DOHH2 (cell line): ENCODE data around the gene ESPL1.
"Not testable (repeated sequence)": the region's sequence is repeated elsewhere in the genome, so short reads cannot be mapped to it uniquely, and the experiment has no call there.

Experiments used
- H3F3A ChIP-seq: fragments of 200-600 bp; sonication (generic), shearing (Covaris generic); 2 replicates; pipeline ENCODE4 v1.6.0; 2016; ENCODE audit warnings: antibody characterized with exemption, mild to moderate bottlenecking; ENCODE audit not compliant: control insufficient read depth, insufficient read depth
- H3K27ac ChIP-seq: fragments of 200-600 bp; sonication (generic); 2 replicates; pipeline ENCODE4 v1.5.1; 2014; ENCODE audit warnings: low read depth, mild to moderate bottlenecking, low read length, moderate library complexity
- H3K27me3 ChIP-seq: fragments of 200-600 bp; sonication (generic); 2 replicates; pipeline ENCODE4 v1.6.1; 2014; ENCODE audit warnings: mild to moderate bottlenecking, low read length, mixed read lengths; ENCODE audit not compliant: control insufficient read depth
- H3K36me3 ChIP-seq: fragments of 200-600 bp; sonication (generic); 2 replicates; pipeline ENCODE4 v1.6.1; 2014; ENCODE audit warnings: mild to moderate bottlenecking, low read length, moderate library complexity, mixed read lengths; ENCODE audit not compliant: control insufficient read depth
- H3K4me1 ChIP-seq: fragments of 200-600 bp; sonication (generic); 2 replicates; pipeline ENCODE4 v1.6.1; 2014; ENCODE audit warnings: mild to moderate bottlenecking, low read length, mixed read lengths; ENCODE audit not compliant: control insufficient read depth
- H3K4me2 ChIP-seq: fragments of 200-600 bp; sonication (generic); 2 replicates; pipeline ENCODE4 v1.6.0; 2014; ENCODE audit warnings: mild to moderate bottlenecking, low read length, moderate library complexity
- H3K4me3 ChIP-seq: fragments of 200-600 bp; sonication (generic); 2 replicates; pipeline ENCODE4 v1.5.1; 2014; ENCODE audit warnings: mild to moderate bottlenecking, low read length, mixed read lengths
- H3K79me2 ChIP-seq: fragments of 200-600 bp; sonication (generic); 2 replicates; pipeline ENCODE4 v1.6.1; 2014; ENCODE audit warnings: mild to moderate bottlenecking, low read length, mixed read lengths; ENCODE audit not compliant: control insufficient read depth
- H3K9me2 ChIP-seq: fragments of 200-600 bp; sonication (generic); replicated peaks from 2 replicates; pipeline ENCODE4 v1.6.1; 2014; ENCODE audit warnings: mild to moderate bottlenecking, low read length, mixed read lengths; ENCODE audit not compliant: control insufficient read depth
- H3K9me3 ChIP-seq: fragments of 200-600 bp; sonication (generic); 2 replicates; pipeline ENCODE4 v1.6.1; 2014; ENCODE audit warnings: antibody characterized with exemption, low read length, mixed read lengths; ENCODE audit not compliant: control insufficient read depth, insufficient read depth
- H4K20me1 ChIP-seq: fragments of 200-600 bp; sonication (generic); 2 replicates; pipeline ENCODE4 v1.6.0; 2014; ENCODE audit warnings: low read depth, mild to moderate bottlenecking, antibody characterized with exemption, low read length, moderate library complexity; ENCODE audit not compliant: control insufficient read depth, insufficient read depth
- EZH2phosphoT487 ChIP-seq: fragments of 200-600 bp; sonication (generic); IDR thresholded peaks from 2 replicates; pipeline ENCODE4 v1.6.1; 2017; ENCODE audit warnings: borderline replicate concordance, mild to moderate bottlenecking, antibody characterized with exemption, low read length, moderate library complexity, mixed read lengths
- TF ChIP-seq, protein P1 (sequence below): fragments of 200-600 bp; sonication (generic); IDR thresholded peaks from one replicate; pipeline ENCODE4 v1.5.1; 2014; ENCODE audit warnings: antibody characterized with exemption, mild to moderate bottlenecking, low read depth, low read length; ENCODE audit not compliant: poor library complexity, severe bottlenecking

ESPL1 gene

DNA sequence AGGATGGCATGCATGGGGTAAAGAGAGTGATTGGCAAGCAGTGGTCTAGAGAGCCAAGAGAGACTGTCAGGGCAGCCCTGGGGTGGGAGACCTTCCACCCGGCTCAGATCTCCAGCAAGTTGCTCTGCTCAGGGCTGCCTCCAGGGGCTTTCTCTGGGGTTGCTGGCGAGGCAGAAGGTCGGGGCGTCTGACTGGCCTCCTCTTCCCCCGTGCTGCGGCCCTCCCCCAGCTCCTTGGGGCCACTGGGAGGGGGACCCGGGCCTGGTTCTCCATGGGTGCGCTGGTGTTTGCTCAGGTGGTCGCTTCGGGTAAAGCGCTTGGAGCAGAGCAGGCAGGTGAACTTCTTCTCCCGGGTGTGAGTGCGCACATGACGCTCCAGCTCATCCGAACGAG, 59.9 kb downstream of the ESPL1 start:
- H3K27ac ChIP-seq = no peak overlapping the region
- H3K9me3 ChIP-seq = no peaks in the 10 kb centered on the region
- H4K20me1 ChIP-seq = no peaks in the 10 kb centered on the region
- peaks cover 7% of the 10 kb centered on the region; the same call in 1 of the 2 replicates for H3K27me3 ChIP-seq
- H3F3A ChIP-seq = peaks cover 14% of the 10 kb centered on the region
- TF ChIP-seq EZH2phosphoT487 = no peak
- TF ChIP-seq, protein P1, sequence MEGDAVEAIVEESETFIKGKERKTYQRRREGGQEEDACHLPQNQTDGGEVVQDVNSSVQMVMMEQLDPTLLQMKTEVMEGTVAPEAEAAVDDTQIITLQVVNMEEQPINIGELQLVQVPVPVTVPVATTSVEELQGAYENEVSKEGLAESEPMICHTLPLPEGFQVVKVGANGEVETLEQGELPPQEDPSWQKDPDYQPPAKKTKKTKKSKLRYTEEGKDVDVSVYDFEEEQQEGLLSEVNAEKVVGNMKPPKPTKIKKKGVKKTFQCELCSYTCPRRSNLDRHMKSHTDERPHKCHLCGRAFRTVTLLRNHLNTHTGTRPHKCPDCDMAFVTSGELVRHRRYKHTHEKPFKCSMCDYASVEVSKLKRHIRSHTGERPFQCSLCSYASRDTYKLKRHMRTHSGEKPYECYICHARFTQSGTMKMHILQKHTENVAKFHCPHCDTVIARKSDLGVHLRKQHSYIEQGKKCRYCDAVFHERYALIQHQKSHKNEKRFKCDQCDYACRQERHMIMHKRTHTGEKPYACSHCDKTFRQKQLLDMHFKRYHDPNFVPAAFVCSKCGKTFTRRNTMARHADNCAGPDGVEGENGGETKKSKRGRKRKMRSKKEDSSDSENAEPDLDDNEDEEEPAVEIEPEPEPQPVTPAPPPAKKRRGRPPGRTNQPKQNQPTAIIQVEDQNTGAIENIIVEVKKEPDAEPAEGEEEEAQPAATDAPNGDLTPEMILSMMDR = no peak
- no peaks in the 10 kb centered on the region for H3K36me3 ChIP-seq
- H3K79me2 ChIP-seq = no peaks in the 10 kb centered on the region
- no peak overlapping the region for H3K4me2 ChIP-seq
- H3K9me2 ChIP-seq = no peaks in the 10 kb centered on the region
- H3K4me3 ChIP-seq = no peak overlapping the region
- H3K4me1 ChIP-seq = peaks cover 25% of the 10 kb centered on the region

DNA sequence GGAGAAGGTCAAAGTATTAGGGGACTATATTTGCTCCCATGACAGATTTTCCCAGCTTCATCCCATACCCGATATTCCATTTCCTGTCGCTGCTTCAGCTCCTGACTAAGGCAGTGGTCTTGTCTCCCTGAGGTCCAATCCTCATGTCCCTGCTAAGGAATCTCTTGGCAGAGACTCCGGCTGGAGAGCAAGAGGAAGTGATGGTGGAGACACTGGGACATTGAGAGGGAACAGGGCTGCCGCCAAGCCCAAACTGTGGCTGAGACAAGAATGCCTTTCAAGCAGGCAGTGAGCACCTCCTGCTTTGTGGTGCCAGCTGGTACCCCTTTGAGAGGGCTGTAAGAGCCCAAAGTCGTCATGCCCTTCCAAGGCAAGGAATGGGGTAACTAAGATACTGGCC, 62.6 kb downstream of the ESPL1 start:
- H4K20me1 ChIP-seq = no peaks in the 10 kb centered on the region
- TF ChIP-seq, protein P1 = no peak
- TF ChIP-seq EZH2phosphoT487 = no peak
- no peaks in the 10 kb centered on the region for H3K9me2 ChIP-seq
- H3K27ac ChIP-seq = no peak overlapping the region
- H3K79me2 ChIP-seq = no peaks in the 10 kb centered on the region
- H3F3A ChIP-seq = peaks cover 4% of the 10 kb centered on the region; the same call in 1 of the 2 replicates
- H3K4me1 ChIP-seq = peaks cover 12% of the 10 kb centered on the region
- no peak overlapping the region for H3K4me3 ChIP-seq
- H3K9me3 ChIP-seq = no peaks in the 10 kb centered on the region
- peaks cover 7% of the 10 kb centered on the region; the same call in 1 of the 2 replicates for H3K27me3 ChIP-seq
- H3K4me2 ChIP-seq = no peak overlapping the region
- no peaks in the 10 kb centered on the region for H3K36me3 ChIP-seq

- not testable (repeated sequence) for H3K79me2 ChIP-seq, H3K27ac ChIP-seq, H3K4me2 ChIP-seq, H3F3A ChIP-seq, H3K9me2 ChIP-seq, H3K36me3 ChIP-seq, H3K4me3 ChIP-seq, H4K20me1 ChIP-seq, H3K9me3 ChIP-seq
- H3K4me1 ChIP-seq = peaks cover 21% of the 10 kb centered on the region
- peaks cover 20% of the 10 kb centered on the region for H3K27me3 ChIP-seq
These were observed 64.2 kb downstream of the ESPL1 start for GRCh38 chr12:53332339-53332738.

GRCh38 chr12:53332744-53333143, 64.6 kb downstream of the ESPL1 start:
- H3K9me2 ChIP-seq = no peaks in the 10 kb centered on the region
- no peak overlapping the region for H3K27ac ChIP-seq
- H3K27me3 ChIP-seq = peaks cover 23% of the 10 kb centered on the region

More at GRCh38 chr12:53332744-53333143, 64.6 kb downstream of the ESPL1 start:
- Histone ChIP-seq H3K4me3 (no peak overlapping the region), H4K20me1 (no peaks in the 10 kb centered on the region), H3K4me2 (no peak overlapping the region), H3F3A (no peaks in the 10 kb centered on the region), H3K4me1 (peaks cover 25% of the 10 kb centered on the region), H3K36me3 (no peaks in the 10 kb centered on the region), H3K9me3 (no peaks in the 10 kb centered on the region), H3K79me2 (no peaks in the 10 kb centered on the region)
- TF ChIP-seq, protein P1 = no peak
- TF ChIP-seq EZH2phosphoT487 = no peak
